IMR-90 (cell line): Measurements from ENCODE around the gene ANKFN1. TPM values are rescaled to one million over a fixed set of nuclear protein-coding genes. Genes with fewer than 3 reads are reported as not detected.

ENCODE experiments used
- ATAC-seq: fragments of 200-7000 bp; cut with Tn5 transposase; 2 replicates; pipeline ENCODE4 v1.9.1; 2020; ENCODE audit warnings: low read depth, mild to moderate bottlenecking, moderate library complexity
- BruUV-seq: library from RNA; stranded (reverse); fragments of 400-500 nt; replicated peaks from 2 replicates; lab custom pipeline; 2021; lab: Mats Ljungman, UMichigan
- CTCF ChIA-PET: fragments of 300-600 bp; formaldehyde crosslinking; extraction: SDS; loops from one replicate; lab custom pipeline; 2021; ENCODE audit warnings: antibody characterized with exemption; lab: Yijun Ruan, JAX
- POLR2A ChIA-PET: fragments of 300-600 bp; sonication (Branson Sonifier 250); formaldehyde crosslinking; loops from one replicate; lab custom pipeline; 2022; ENCODE audit warnings: antibody characterized with exemption; ENCODE audit not compliant: unreplicated experiment; lab: Charles Lee
- DNase-seq: peaks from one replicate; pipeline ENCODE4 v3.0.0; 2013
- H2AFZ ChIP-seq: replicated peaks from 2 replicates; pipeline ENCODE3; 2013; ENCODE audit warnings: low read length, mild to moderate bottlenecking; ENCODE audit not compliant: poor library complexity
- H2AK5ac ChIP-seq: 2 replicates; pipeline ENCODE4 v1.6.1; 2013; ENCODE audit warnings: low read depth, low read length, inconsistent platforms
- H2AK9ac ChIP-seq: replicated peaks from 2 replicates; pipeline ENCODE3; 2013; ENCODE audit warnings: mild to moderate bottlenecking, low read depth, low read length, moderate library complexity; ENCODE audit not compliant: poor library complexity
- H2BK120ac ChIP-seq: 2 replicates; pipeline ENCODE4 v1.6.1; 2013; ENCODE audit warnings: low read depth, low read length, inconsistent platforms
- H2BK15ac ChIP-seq: 3 replicates; pipeline ENCODE4 v1.6.1; 2013; ENCODE audit warnings: low read depth, low read length, inconsistent platforms
- H2BK20ac ChIP-seq: 2 replicates; pipeline ENCODE4 v1.6.1; 2013; ENCODE audit warnings: low read depth, mild to moderate bottlenecking, inconsistent platforms, low read length, moderate library complexity
- H2BK5ac ChIP-seq: 2 replicates; pipeline ENCODE4 v1.6.1; 2013; ENCODE audit warnings: mild to moderate bottlenecking, low read depth, low read length, inconsistent platforms; ENCODE audit not compliant: poor library complexity, severe bottlenecking
- H3K14ac ChIP-seq: replicated peaks from 2 replicates; pipeline ENCODE4 v1.6.1; 2013; ENCODE audit warnings: low read depth, low read length, inconsistent platforms
- H3K18ac ChIP-seq: 2 replicates; pipeline ENCODE4 v1.6.1; 2013; ENCODE audit warnings: low read depth, low read length, control low read depth
- H3K23ac ChIP-seq: 2 replicates; pipeline ENCODE4 v1.6.1; 2013; ENCODE audit warnings: low read depth, low read length, inconsistent platforms
- H3K27ac ChIP-seq: 2 replicates; pipeline ENCODE4 v1.5.1; 2013; ENCODE audit warnings: mild to moderate bottlenecking, control low read depth, low read length; ENCODE audit not compliant: insufficient read depth
- H3K27me3 ChIP-seq: 2 replicates; pipeline ENCODE4 v1.6.1; 2013; ENCODE audit warnings: low read length; ENCODE audit not compliant: control insufficient read depth, insufficient read depth
- H3K36me3 ChIP-seq: 2 replicates; pipeline ENCODE4 v1.6.1; 2013; ENCODE audit warnings: low read length, mixed read lengths; ENCODE audit not compliant: control insufficient read depth, insufficient read depth
- H3K4ac ChIP-seq: 2 replicates; pipeline ENCODE4 v1.6.1; 2013; ENCODE audit warnings: low read depth, low read length, inconsistent platforms
- H3K4me1 ChIP-seq: 2 replicates; pipeline ENCODE4 v1.6.1; 2013; ENCODE audit warnings: low read length, mixed read lengths; ENCODE audit not compliant: control insufficient read depth, insufficient read depth
- H3K4me2 ChIP-seq: 2 replicates; pipeline ENCODE4 v1.6.1; 2013; ENCODE audit warnings: low read depth, mild to moderate bottlenecking, control low read depth, low read length, moderate library complexity
- H3K4me3 ChIP-seq: 2 replicates; pipeline ENCODE4 v1.5.1; 2013; ENCODE audit warnings: low read depth, mild to moderate bottlenecking, control low read depth, low read length, moderate library complexity; ENCODE audit not compliant: insufficient read depth
- H3K56ac ChIP-seq: 2 replicates; pipeline ENCODE4 v1.6.1; 2013; ENCODE audit warnings: low read length, inconsistent platforms; ENCODE audit not compliant: insufficient read depth; ENCODE audit errors: extremely low read depth
- H3K79me1 ChIP-seq, 2 experiments: 2 replicates each; pipeline ENCODE4 v1.6.1; 2013; ENCODE audit warnings: low read length in 2 of 2, inconsistent platforms in 1 of 2, low read depth in 1 of 2
- H3K9ac ChIP-seq: 2 replicates; pipeline ENCODE4 v1.6.1; 2013; ENCODE audit warnings: low read depth, low read length, control low read depth
- H3K9me1 ChIP-seq: 2 replicates; pipeline ENCODE4 v1.6.1; 2013; ENCODE audit warnings: low read length, inconsistent platforms; ENCODE audit not compliant: insufficient read depth
- H3K9me3 ChIP-seq: 2 replicates; pipeline ENCODE4 v1.6.1; 2013; ENCODE audit warnings: low read length; ENCODE audit not compliant: control insufficient read depth, insufficient read depth
- H4K20me1 ChIP-seq: 2 replicates; pipeline ENCODE4 v1.6.1; 2013; ENCODE audit warnings: low read length, inconsistent platforms; ENCODE audit not compliant: insufficient read depth
- H4K5ac ChIP-seq: 2 replicates; pipeline ENCODE4 v1.6.1; 2013; ENCODE audit warnings: mild to moderate bottlenecking, low read depth, low read length, control low read depth
- H4K8ac ChIP-seq, 2 experiments: 2 replicates each; pipeline ENCODE4 v1.6.1; 2013; ENCODE audit warnings: low read depth in 2 of 2, low read length in 2 of 2, control low read depth in 1 of 2, inconsistent platforms in 1 of 2
- H4K91ac ChIP-seq: 2 replicates; pipeline ENCODE4 v1.6.1; 2013; ENCODE audit warnings: low read depth, low read length, inconsistent platforms; ENCODE audit not compliant: insufficient read depth
- BHLHE40 ChIP-seq: fragments of 150-350 bp; IDR thresholded peaks from 2 replicates; pipeline ENCODE4 v1.6.1; 2016; ENCODE audit warnings: mild to moderate bottlenecking, low read depth, low read length
- FOS ChIP-seq: fragments of 150-350 bp; IDR thresholded peaks from 2 replicates; pipeline ENCODE4 v1.6.1; 2016; ENCODE audit warnings: low read depth, low read length
- MAZ ChIP-seq: IDR thresholded peaks from 2 replicates; pipeline ENCODE4 v1.6.1; 2012; ENCODE audit warnings: low read depth, mild to moderate bottlenecking, low read length, improper control_type of control experiment, moderate library complexity, borderline replicate concordance
- MXI1 ChIP-seq: IDR thresholded peaks from 2 replicates; pipeline ENCODE4 v1.6.1; 2012; ENCODE audit warnings: low read depth, mild to moderate bottlenecking, low read length, moderate library complexity, borderline replicate concordance
- POLR2A ChIP-seq: IDR thresholded peaks from 2 replicates; pipeline ENCODE4 v1.6.1; 2012; ENCODE audit warnings: mild to moderate bottlenecking, low read depth, low read length
- RCOR1 ChIP-seq: IDR thresholded peaks from 2 replicates; pipeline ENCODE4 v1.6.1; 2012; ENCODE audit warnings: mild to moderate bottlenecking, low read length, improper control_type of control experiment; ENCODE audit not compliant: insufficient replicate concordance
- RFX5 ChIP-seq: IDR thresholded peaks from 2 replicates; pipeline ENCODE4 v1.8.0; 2012; ENCODE audit warnings: low read depth, mild to moderate bottlenecking, low read length, moderate library complexity
- SMC3 ChIP-seq: fragments of 150-350 bp; IDR thresholded peaks from 2 replicates; pipeline ENCODE4 v1.6.1; 2016; ENCODE audit warnings: low read depth, mild to moderate bottlenecking, antibody characterized with exemption, low read length, moderate library complexity
- USF2 ChIP-seq: fragments of 150-350 bp; IDR thresholded peaks from 2 replicates; pipeline ENCODE4 v1.6.1; 2017; ENCODE audit warnings: mild to moderate bottlenecking, antibody characterized with exemption, low read length, low read depth
- WGBS, 2 experiments: methylation state at CpG; one replicate each; pipeline versions ENCODE4 v1.1.5 to v1.1.7; 2013; ENCODE audit warnings: missing lambda C conversion rate in 2 of 2; ENCODE audit not compliant: insufficient read length in 1 of 2; ENCODE audit errors: extremely low coverage in 2 of 2; 5-methylcytosine and 5-hydroxymethylcytosine counted together
- dilution Hi-C: fragments of 300-500 bp; cut with HindIII; formaldehyde crosslinking; loops from one replicate; pipeline ENCODE4 v1.14.3; 2018; ENCODE audit warnings: low sequenced_read_pairs; ENCODE audit not compliant: unreplicated experiment
- in situ Hi-C: fragments of 300-500 bp; cut with MboI; formaldehyde crosslinking; loops from 3 replicates; pipeline ENCODE4 v1.14.3; 2019; ENCODE audit warnings: low sequenced_read_pairs, inconsistent platforms, mixed read lengths
- intact Hi-C: fragments of 100-400 bp; cut with micrococcal nuclease; formaldehyde crosslinking; loops from 2 replicates; pipeline ENCODE4 v1.10.0; 2022
- polyA plus RNA-seq, 3 experiments: library from polyadenylated mRNA; depleted of rRNA; stranded (reverse); fragments of >200 nt; gene quantifications; 2 replicates each; pipeline ENCODE4 v1.2.3, GENCODE V29; 2012; ENCODE audit warnings: low replicate concordance in 1 of 3
- total RNA-seq: library from RNA; depleted of rRNA; stranded (reverse); fragments of >200 nt; gene quantifications from 2 replicates; pipeline ENCODE4 v1.2.3, GENCODE V29; 2012

The ANKFN1 gene
- total and polyA plus RNA-seq, 2 of the 4 experiments (the other 2 are of a cell fraction), result not detected

GRCh38 chr17:56291226-56291805 lies 138.0 kb downstream of the ANKFN1 start:
- peak; percentile 34 for DNase-seq
- Histone ChIP-seq H3K27me3 (no peaks in the 10 kb centered on the region), H3K9me3 (peaks cover 2% of the 10 kb centered on the region; the same call in 1 of the 2 replicates), H2BK20ac (peak overlapping the region; percentile 68), H2BK120ac (peak overlapping the region; percentile 70; the same call in 1 of the 2 replicates), H3K18ac (no peak overlapping the region; the same call in 1 of the 2 replicates), H4K20me1 (no peaks in the 10 kb centered on the region), H2BK5ac (peak overlapping the region; percentile 64), H4K8ac (peak overlapping the region in 1 of 2 experiments; percentile 48; a peak in 2 of 4 replicates), H3K9ac (no peak overlapping the region), H2AK5ac (no peak overlapping the region; the same call in 1 of the 2 replicates), H3K23ac (no peak overlapping the region), H3K56ac (no peak overlapping the region), H4K91ac (peak overlapping the region; percentile 13; the same call in 1 of the 2 replicates), H2BK15ac (peak overlapping the region; percentile 57; the same call in 2 of the 3 replicates), H4K5ac (0 out of 2 replicates have a peak overlapping the region, but pooled peaks have one; percentile 39), H3K4ac (peak overlapping the region; percentile 17; the same call in 1 of the 2 replicates), H2AFZ (no peak overlapping the region), H3K4me1 (peaks cover 7% of the 10 kb centered on the region), H3K9me1 (no peaks in the 10 kb centered on the region; the same call in 1 of the 2 replicates), H3K14ac (no peak overlapping the region), H3K36me3 (no peaks in the 10 kb centered on the region), H2AK9ac (no peak overlapping the region), H3K4me3 (no peak overlapping the region), H3K27ac (peak overlapping the region; percentile 49), H3K4me2 (no peak overlapping the region), H3K79me1 (no peaks in the 10 kb centered on the region)
- no peak for TF ChIP-seq RCOR1
- no peak for TF ChIP-seq POLR2A
- no peak for TF ChIP-seq USF2
- no peak for TF ChIP-seq SMC3
- no peak for TF ChIP-seq FOS
- TF ChIP-seq RFX5, result no peak
- no peak for TF ChIP-seq BHLHE40
- TF ChIP-seq MXI1, result no peak
- no peak for TF ChIP-seq MAZ
- no CpG with 5 or more reads among the region's 1 CpG for WGBS, 2 experiments
- peak; percentile 30; the same call in 1 of the 2 replicates for ATAC-seq
- in situ Hi-C loops, result no loop called here
- CTCF ChIA-PET, result interaction anchor here (0.6 kb wide), 1 partner anchor 304 kb away, joined by 3 read pairs; no protein-coding TSS in a partner anchor
- dilution Hi-C loops, result no loop called here
- no TSS peak for BruUV-seq
- intact Hi-C loops, result loop anchor here (5.0 to 10.0 kb wide), 2 partner anchors 149 to 403 kb away; no protein-coding TSS in a partner anchor
- POLR2A ChIA-PET, result no interaction called here
